HG03558 (cell line): Measurements from ENCODE around the gene DRG2.

Experiments used
- ATAC-seq: cut with Tn5 transposase; IDR thresholded peaks from one replicate; pipeline ENCODE4 v1.9.1; 2021; ENCODE audit warnings: moderate number of reproducible peaks; ENCODE audit not compliant: unreplicated experiment; ENCODE audit errors: extremely low read depth

Gene DRG2

DNA sequence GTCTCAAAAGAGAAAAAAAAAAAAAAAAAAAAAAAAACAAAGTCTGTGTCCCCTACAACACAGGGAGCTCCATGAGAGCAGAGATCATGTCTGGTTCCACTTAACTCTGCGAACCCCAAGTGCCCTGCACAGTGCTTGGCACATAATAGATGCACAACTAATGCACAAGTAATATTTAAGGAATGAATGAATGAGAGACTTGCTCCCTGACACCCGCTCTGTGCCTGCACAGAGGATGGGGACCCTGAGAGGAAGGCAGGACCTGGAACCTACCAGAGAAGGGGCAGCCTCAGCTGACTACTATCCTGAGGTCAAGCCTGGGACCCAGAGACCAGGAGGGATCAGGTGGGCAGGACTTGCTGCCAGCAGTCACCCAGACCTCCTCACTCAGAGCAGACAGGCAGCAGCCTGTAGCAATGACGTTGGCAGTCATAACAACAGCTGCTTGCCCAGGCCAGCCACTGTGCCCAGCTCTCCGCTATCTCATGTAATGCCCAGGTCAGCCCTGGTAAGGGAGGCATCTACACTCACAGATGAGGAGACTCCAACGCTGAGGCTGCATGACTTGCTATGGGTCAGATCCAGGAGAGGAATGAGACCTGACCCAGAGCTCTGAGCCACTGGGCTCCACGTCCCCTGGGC lies 23.7 kb downstream of the DRG2 start:
- ATAC-seq = no peak

DNA sequence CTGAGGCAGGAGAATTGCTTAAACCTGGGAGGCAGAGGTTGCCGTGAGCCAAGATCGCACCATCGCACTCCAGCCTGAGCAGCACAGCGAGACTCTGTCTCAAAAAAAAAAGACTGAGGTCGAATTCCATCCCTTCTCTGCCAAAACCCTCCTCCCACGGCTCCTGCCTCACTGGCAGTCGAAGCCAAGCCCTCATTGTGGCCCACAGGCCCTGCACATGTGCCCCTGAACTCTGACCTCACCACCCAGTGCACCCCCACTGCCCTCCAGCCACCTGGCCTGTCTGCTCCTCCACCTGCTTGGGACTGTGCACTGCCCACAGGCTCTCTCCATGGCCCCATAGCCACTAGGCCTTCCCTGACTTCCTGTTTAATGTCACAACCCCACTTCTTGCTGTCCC lies 27.8 kb downstream of the DRG2 start:
- ATAC-seq = no peak

DNA sequence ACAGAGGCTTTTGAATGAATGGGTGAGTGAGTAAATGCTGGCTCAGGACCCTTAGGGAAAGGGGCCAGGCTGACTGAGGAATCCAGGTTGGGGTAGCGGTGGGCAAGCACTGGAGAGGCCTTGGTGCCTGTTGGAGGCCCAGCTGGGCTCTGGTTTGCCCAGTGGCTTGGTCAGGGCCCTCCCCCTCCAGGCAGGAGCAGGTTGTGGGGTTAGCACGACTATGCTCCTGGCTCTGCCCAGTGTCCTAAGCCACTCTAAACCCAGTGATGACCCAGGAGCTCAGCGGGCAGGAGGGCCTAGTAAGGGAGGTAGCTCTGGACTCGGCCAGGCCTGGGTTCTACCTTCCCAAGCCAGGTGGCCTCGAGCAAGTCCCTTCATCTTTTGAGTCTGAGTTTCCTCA lies 28.3 kb downstream of the DRG2 start:
- no peak for ATAC-seq

DNA sequence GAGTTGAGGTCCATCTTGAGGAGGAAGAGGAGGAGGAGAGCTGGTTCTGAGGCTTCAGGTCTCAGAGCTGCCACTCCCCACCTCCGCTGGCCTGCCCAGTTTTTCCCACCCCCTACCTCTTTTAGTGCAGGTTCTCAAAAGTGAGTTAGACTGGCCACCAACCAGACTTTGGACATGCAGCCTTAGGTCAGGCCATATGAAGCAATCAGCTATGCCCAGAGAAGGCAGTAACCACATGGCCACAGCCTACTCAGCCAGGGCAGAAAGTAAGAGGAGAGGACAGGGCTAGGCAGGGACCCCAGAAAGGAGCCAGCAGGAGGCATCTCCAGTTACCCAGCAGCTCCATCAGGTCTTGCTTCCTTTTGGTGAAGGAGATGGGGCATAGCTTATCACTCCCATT lies 29.8 kb downstream of the DRG2 start:
- no peak for ATAC-seq

DNA sequence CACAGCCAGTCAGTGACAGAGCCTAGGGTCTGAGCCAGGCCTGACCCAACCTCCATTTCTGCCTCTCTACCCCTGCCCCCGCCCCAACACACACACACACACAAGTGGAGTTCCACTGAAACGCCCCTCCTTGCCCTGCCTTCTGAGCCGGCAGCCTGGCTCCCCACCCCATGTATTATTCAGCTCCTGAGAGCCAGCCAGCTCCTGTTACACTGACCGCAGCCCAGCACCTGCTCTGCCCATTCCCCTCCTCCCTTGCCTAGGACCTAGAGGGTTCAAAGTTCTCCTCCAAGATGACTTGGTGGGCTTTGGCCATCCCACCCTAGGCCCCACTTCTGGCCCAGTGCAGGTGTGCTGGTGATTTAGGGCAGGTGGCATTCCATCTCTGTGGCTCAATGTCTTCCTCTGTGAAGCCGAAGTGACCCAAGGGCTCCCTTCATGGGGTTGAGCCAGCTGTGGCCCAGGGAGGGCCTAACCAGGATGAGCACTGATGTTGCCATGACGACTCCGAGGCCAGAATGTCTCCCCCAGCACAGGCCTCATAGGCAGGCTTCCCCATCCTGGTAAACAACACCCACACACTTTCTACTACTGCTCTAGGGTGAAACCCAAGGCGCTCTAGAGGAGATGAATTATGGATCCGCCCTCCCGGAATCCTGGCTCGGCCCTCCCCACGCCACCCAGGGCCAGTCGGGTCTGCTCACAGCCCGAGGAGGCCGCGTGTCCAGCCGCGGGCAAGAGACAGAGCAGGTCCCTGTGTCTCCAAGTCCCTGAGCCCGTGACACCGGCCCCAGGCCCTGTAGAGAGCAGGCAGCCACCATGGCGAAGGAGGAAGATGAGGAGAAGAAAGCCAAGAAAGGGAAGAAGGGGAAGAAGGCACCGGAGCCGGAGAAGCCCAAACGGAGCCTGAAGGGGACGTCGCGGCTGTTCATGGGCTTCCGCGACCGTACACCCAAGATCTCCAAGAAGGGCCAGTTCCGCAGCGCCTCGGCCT lies 30.5 kb downstream of the DRG2 start:
- ATAC-seq = no peak

DNA sequence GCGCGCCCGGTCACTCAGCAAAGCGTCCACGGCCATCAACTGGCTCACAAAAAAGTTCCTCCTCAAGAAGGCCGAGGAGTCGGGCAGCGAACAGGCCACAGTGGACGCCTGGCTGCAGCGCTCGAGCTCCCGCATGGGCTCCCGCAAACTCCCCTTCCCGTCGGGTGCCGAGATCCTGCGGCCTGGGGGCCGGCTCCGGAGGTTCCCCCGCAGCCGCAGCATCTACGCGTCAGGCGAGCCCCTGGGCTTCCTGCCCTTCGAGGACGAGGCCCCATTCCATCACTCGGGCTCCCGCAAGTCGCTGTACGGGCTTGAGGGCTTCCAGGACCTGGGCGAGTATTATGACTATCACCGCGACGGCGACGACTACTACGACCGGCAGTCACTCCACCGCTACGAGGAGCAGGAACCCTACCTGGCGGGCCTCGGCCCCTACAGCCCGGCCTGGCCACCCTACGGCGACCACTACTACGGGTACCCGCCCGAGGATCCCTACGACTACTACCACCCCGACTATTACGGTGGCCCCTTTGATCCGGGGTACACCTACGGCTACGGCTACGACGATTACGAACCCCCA lies 31.5 kb downstream of the DRG2 start:
- no peak for ATAC-seq

DNA sequence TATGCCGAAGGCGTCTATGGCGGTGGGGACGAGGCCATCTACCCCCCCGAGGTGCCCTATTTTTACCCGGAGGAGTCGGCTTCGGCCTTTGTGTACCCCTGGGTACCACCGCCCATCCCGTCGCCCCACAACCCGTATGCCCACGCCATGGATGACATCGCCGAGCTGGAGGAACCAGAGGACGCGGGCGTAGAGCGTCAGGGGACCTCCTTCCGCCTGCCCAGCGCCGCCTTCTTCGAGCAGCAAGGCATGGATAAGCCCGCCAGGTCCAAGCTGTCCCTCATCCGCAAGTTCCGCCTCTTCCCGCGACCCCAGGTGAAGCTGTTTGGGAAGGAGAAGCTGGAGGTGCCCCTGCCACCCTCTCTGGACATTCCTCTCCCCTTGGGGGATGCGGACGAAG lies 32.2 kb downstream of the DRG2 start:
- no peak for ATAC-seq

DNA sequence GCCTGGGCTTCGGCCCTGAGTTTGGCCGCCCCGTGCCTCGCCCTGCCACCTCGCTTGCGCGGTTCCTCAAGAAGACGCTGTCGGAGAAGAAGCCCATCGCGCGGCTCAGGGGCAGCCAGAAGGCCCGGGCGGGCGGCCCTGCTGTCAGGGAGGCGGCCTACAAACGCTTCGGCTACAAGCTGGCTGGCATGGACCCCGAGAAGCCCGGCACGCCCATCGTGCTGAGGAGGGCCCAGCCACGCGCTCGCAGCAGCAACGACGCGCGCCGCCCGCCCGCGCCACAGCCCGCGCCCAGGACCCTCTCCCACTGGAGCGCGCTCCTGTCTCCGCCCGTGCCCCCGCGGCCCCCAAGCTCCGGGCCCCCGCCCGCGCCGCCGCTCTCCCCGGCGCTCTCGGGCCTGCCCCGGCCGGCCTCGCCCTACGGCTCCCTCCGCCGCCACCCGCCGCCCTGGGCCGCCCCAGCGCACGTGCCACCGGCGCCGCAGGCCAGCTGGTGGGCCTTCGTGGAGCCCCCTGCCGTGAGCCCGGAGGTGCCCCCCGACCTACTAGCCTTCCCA lies 32.8 kb downstream of the DRG2 start:
- no peak for ATAC-seq

DNA sequence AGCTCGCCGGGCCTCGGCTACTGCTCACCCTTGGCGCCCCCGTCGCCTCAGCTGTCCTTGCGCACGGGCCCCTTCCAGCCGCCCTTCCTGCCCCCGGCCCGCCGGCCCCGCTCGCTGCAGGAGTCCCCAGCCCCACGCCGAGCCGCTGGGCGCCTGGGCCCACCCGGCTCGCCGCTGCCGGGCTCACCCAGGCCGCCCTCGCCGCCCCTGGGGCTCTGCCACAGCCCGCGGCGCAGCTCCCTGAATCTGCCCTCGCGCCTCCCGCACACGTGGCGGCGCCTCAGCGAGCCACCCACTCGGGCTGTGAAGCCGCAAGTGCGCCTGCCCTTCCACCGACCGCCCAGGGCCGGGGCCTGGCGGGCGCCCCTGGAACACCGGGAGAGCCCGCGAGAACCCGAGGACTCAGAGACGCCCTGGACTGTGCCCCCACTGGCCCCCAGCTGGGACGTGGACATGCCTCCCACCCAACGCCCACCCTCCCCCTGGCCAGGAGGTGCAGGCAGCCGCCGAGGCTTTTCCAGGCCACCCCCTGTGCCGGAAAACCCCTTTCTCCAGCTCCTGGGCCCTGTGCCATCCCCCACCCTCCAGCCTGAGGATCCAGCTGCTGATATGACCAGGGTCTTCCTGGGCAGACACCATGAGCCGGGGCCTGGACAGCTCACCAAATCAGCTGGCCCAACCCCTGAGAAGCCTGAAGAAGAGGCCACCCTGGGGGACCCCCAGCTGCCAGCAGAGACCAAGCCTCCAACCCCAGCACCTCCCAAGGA lies 33.6 kb downstream of the DRG2 start:
- no peak for ATAC-seq

DNA sequence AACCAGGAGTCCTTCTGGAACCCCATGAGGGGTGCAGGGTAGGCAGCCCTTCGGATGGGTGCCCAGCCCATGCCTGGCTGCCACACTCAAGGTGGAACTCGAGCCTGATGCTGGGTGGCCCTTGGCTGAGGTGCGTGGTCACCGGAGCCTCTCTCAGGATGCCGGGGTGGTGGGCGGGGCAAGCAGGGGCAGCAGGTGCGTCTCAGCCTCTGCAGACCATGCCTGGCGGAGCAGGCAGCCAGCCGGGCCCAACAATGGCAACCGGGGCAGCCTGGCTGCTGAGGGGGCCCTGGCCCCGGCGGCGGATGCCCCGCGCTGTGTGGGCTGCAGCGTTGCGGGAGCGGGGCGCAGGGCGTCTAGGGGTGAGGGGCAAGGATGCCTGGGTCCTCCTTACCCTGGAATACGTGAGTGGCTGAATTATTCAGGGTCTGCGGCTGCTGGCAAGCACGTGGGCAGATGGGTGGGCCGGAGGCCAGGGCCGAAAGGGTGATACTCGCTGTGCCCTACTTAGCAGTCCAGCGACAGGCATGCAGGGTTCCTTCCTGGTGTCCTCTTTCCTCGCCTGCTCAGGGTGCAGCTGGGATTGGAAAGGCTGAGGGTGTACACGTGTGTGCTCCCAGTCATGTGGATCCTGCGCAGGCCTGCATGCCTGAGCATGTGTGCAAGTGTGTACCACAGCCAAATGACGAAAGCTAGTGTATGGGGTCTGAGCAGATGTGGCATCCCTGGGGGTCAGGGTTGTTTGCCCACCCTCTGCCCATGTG lies 35.4 kb downstream of the DRG2 start:
- ATAC-seq = no peak

DNA sequence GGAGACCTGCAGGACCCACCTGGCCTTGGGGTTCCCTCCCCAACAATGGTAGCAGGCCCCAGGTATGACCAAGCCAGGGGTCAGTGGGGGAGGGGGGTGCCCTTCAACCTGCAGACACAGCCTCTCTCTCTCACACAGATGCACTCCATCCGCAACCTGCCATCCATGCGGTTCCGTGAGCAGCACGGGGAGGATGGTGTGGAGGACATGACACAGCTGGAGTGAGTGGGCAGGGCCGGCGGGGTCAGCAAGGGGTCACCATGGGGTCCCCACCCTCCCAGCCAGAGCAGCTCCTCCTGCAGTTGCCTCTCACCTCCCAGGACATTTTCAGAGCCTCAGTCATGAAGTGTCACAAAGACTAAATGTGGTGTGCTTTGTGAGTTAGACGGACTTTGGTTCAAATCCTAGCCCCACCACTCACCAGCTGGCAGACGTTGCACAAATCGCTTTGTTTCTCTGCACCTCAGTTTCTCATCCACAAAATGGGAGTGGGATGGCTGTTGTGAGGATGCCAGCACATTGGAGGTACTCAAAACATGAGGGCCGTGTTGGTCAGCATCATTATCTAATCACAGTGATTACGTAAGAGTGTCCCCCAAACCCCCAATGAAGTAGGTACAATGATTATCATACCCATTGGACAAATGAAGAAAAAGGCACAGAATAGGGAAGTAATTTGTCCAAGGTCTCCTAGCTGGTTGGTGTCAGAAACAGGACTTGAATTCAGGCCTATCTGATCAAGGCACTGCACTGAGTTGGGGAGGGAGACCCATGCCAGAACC lies 36.8 kb downstream of the DRG2 start:
- ATAC-seq = no peak

DNA sequence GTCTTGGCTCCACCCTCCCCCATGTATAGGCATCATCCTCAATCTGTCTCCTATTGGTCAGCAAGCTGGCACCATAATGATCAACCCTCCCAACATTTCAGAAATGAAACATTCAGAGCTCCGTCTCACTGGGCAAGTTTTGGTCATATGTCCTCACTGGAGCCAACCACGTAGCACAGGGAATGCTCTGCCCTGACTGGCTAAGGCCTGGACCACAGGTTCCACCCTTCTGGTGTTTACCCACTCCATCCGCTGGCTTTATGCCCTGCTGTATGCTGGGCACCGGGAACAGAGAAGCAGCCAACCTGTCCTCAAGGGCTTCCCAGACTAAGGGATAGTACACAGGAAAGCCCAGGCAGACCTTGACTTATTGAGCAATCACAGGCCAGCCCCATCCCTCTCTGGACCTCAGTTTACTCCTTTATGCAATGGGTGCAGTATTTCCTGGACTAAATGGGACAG lies 41.3 kb downstream of the DRG2 start:
- ATAC-seq = no peak

DNA sequence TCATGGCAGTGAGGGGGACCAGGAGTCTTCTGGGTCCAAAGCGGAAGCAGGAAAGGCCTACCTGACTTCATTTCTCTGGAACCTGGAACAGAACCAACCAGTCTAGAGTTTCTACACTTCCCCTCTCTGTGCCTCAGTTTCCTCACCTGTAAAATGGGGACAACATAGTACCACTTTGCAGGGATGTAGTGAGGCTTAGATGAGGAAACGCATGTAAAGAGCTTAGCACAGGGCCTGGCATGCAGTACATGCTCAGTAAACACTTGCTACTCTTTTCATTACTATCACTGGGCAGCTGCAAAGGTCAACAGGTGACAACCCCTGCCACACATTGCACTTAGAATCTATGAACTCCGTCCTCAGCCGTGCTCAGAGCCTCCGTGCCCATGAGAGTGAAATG lies 45.0 kb downstream of the DRG2 start:
- ATAC-seq = no peak

DNA sequence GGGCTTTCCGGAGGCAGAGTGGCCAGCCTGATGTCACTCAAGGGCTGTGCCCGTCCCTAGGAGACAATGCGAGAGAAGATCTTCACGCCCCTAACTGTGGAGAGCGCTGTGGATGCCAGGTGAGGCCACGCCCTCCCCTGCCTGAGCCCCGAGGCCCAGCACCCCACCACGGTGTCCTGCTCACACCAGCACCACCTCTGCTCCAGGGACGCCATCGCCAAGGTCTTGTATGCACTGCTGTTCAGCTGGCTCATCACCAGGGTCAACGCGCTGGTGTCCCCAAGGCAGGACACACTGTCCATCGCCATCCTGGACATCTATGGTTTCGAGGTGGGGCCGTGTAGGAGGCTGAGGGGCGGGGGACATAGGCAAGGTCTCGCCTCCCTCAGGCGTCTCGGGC lies 48.6 kb downstream of the DRG2 start:
- ATAC-seq = no peak

DNA sequence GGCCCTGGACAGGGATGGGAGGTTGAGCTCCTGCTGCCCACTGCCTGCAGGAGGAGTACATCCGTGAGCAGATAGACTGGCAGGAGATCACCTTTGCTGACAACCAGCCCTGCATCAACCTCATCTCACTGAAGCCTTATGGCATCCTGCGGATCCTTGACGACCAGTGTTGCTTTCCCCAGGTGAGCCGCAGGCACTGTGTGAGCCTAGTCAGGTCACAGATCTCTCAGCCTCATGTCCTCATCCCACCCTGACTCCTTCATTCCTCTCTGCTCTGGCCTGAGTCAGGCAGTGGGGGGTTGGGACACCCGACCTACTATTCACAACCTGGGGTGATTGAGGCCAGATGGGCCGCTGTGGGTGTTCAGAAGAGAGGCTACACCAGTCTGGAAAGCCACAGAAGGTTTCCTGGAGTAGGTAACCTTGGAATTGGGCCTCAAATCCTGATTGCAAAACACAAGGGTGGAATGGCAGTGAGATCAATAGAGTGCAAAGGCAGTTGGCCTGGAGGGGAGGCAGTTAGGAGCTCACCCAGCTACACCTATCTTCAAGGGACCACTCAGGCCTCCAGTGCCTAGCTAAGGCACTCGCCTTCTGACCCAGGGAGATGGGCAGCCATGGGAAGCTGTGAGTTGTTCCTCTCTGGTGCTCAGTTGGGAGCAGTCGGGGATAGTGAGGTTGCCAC lies 50.5 kb downstream of the DRG2 start:
- ATAC-seq = no peak

DNA sequence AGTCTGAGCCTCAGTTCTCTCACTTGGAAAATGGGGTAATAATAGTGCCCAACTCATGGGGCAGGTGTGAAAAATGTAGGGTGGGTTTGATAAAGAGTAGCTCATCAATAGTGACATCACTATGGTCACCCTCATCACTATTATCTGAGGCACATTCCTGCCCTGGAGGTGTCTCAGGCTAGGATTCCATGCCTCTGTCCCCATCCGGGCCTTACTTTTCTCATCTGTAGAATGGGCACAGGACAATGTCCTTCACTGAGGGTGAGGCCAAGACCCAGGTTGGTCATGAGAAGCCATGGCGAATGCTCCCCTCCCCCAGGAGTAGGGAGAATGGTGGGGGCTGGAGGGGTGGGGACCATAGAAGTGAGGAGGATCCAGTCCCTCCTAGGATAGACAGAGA lies 51.3 kb downstream of the DRG2 start:
- ATAC-seq = no peak

DNA sequence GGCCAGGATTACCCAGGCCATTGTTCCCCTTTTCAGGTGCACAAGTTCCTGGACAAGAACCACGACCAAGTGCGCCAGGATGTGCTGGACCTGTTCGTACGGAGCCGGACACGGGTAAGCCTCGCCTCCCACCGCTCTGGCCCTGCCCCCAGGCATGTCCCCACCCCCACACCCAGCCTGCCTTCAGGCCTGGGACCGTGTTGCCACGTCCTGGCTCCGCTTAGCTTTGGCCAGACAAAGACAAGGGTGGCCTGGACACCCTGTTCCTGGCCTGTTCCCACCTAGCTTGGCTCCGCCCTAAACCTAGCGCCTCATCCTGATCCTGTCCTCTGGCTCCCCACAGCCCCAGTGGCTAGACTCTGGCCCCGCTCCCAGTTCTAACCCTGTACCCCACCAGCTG lies 51.8 kb downstream of the DRG2 start:
- no peak for ATAC-seq

DNA sequence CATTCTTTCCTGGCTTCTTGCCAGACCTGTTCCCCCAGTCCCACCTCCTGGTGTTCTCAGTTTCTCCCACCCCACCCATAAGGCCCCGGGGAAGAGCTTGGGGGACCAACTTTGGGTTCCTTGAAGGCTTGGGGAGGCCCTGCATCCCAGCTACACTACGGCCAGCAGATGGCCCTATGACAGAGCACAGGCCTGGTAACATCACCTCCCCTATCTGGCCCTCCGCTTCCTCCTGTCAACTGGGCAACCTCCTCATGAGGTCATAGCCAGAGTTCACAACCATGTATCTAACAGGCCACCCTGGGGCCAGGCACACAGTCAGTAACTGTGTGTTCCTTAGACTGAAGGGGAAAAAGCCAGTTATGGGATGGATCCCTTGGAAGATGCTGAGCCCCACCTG lies 52.2 kb downstream of the DRG2 start:
- ATAC-seq = no peak
